ENCODE data around the gene LAMB3. TPM values are rescaled to one million over a fixed set of nuclear protein-coding genes. Genes with fewer than 3 reads are reported as not detected.

The LAMB3 gene
- total RNA-seq, 4 donors from 2014 or later = 74.2 to 165 (median 127) TPM

- no peak for TF ChIP-seq POLR2AphosphoS5 (IDR thresholded peaks at IDR 0.05)
- TF ChIP-seq POLR2A (IDR thresholded peaks at IDR 0.05) = no peak
- TF ChIP-seq, protein P1, sequence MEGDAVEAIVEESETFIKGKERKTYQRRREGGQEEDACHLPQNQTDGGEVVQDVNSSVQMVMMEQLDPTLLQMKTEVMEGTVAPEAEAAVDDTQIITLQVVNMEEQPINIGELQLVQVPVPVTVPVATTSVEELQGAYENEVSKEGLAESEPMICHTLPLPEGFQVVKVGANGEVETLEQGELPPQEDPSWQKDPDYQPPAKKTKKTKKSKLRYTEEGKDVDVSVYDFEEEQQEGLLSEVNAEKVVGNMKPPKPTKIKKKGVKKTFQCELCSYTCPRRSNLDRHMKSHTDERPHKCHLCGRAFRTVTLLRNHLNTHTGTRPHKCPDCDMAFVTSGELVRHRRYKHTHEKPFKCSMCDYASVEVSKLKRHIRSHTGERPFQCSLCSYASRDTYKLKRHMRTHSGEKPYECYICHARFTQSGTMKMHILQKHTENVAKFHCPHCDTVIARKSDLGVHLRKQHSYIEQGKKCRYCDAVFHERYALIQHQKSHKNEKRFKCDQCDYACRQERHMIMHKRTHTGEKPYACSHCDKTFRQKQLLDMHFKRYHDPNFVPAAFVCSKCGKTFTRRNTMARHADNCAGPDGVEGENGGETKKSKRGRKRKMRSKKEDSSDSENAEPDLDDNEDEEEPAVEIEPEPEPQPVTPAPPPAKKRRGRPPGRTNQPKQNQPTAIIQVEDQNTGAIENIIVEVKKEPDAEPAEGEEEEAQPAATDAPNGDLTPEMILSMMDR (IDR thresholded peaks at IDR 0.05) = no peak
- no peak for TF ChIP-seq EP300 (IDR thresholded peaks at IDR 0.05)
- Histone ChIP-seq H3K36me3 (no peaks in the 10 kb centered on the region), H3K27ac (no peak overlapping the region), H3K4me1 (peaks cover 15% of the 10 kb centered on the region), H3K9me3 (no peaks in the 10 kb centered on the region), H3K4me3 (no peak overlapping the region), H3K27me3 (no peaks in the 10 kb centered on the region)
- no peak for DNase-seq (ENCODE audit: low spot score in 2 of 2)
- 92% methylated on average over 5 of the region's 11 CpGs for WGBS
Observed at GRCh38 chr1:209618291-209618690, 33.9 kb downstream of the LAMB3 start.

DNA sequence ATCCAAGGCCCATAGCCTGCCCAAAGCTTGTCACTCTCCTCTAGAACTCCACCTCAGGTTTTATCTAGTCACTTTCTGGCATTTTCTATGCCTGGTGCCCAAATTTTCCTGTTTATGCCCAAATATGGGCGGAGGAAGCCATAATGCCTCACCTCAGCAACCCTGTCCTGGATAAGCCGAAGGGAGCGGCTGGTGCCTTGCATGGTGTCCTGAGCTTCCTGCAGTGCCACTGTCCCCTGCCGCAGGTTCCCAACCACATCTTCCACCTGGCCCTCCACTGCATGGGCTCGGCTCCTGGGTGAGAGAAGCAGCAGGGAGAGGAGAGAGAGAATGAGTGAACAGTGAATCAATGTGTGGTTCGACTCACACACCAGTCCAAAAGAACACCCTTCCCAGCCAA lies 34.5 kb downstream of the LAMB3 start:
- Histone ChIP-seq H3K4me1 (peaks cover 17% of the 10 kb centered on the region), H3K27ac (no peak overlapping the region), H3K27me3 (no peaks in the 10 kb centered on the region), H3K9me3 (no peaks in the 10 kb centered on the region), H3K4me3 (no peak overlapping the region), H3K36me3 (no peaks in the 10 kb centered on the region)
- WGBS = 93% methylated on average over 6 of the region's 6 CpGs
- no peak for DNase-seq (ENCODE audit: low spot score in 2 of 2)
- TF ChIP-seq POLR2A (IDR thresholded peaks at IDR 0.05) = no peak
- no peak for TF ChIP-seq POLR2AphosphoS5 (IDR thresholded peaks at IDR 0.05)
- no peak for TF ChIP-seq EP300 (IDR thresholded peaks at IDR 0.05)
- TF ChIP-seq, protein P1 (IDR thresholded peaks at IDR 0.05) = no peak

GRCh38 chr1:209617047-209617673 lies 35.1 kb downstream of the LAMB3 start:
- no peak overlapping the region for H3K27ac ChIP-seq
- H3K9me3 ChIP-seq = no peaks in the 10 kb centered on the region
- H3K4me3 ChIP-seq = no peak overlapping the region
- no peak for DNase-seq (ENCODE audit: low spot score in 2 of 2)
- TF ChIP-seq, protein P1 (IDR thresholded peaks at IDR 0.05) = no peak
- no peak for TF ChIP-seq POLR2AphosphoS5 (IDR thresholded peaks at IDR 0.05)
- 91% methylated on average over 10 of the region's 10 CpGs for WGBS
- no peaks in the 10 kb centered on the region for H3K27me3 ChIP-seq
- peaks cover 17% of the 10 kb centered on the region for H3K4me1 ChIP-seq
- H3K36me3 ChIP-seq = no peaks in the 10 kb centered on the region

DNA sequence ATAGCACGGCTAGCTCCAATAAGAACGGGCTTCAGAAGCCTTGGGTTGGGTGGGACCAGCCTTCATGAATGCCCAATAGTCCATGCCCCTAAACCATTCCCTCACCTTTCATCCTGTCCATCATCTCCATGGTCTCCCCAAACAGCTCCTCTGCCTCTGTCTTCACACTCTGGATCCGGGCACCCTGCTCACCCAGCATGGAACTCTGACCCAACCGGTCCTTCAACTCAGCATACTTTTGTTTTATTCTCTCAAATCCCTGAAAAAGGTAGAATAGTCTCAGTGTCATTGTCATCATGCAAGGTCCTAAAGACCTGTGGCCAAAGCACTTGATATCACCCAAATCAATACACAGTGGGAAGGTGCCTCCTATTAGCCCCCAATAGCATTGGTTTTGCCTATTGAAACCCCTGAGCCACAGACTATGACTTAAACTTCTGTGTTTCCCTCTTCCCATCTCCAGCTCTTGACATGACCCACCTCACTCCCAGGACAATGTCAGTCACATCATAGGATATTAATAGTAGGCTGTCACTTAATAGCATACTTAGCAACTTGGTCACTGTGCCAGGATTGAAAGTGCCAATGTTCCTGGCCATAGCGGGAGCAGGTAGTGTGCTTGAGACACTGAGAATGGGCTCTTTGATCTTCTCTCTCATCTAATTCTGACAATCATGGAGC lies 35.7 kb downstream of the LAMB3 start:
- Histone ChIP-seq H3K27me3 (no peaks in the 10 kb centered on the region), H3K27ac (no peak overlapping the region), H3K4me3 (no peak overlapping the region), H3K4me1 (peaks cover 14% of the 10 kb centered on the region), H3K36me3 (no peaks in the 10 kb centered on the region), H3K9me3 (no peaks in the 10 kb centered on the region)
- no peak for TF ChIP-seq POLR2A (IDR thresholded peaks at IDR 0.05)
- TF ChIP-seq POLR2AphosphoS5 (IDR thresholded peaks at IDR 0.05) = no peak
- TF ChIP-seq EP300 (IDR thresholded peaks at IDR 0.05) = no peak
- no peak for DNase-seq (ENCODE audit: low spot score in 2 of 2)
- WGBS = 88% methylated on average over 5 of the region's 5 CpGs

- Histone ChIP-seq H3K9me3 (no peaks in the 10 kb centered on the region), H3K36me3 (no peaks in the 10 kb centered on the region), H3K27me3 (no peaks in the 10 kb centered on the region), H3K27ac (no peak overlapping the region), H3K4me1 (peaks cover 3% of the 10 kb centered on the region), H3K4me3 (no peak overlapping the region)
- DNase-seq (ENCODE audit: low spot score in 2 of 2) = no peak
- WGBS = 95% methylated on average over 5 of the region's 5 CpGs
- TF ChIP-seq, protein P1 (IDR thresholded peaks at IDR 0.05) = no peak
- TF ChIP-seq POLR2A (IDR thresholded peaks at IDR 0.05) (no peak), EP300 (IDR thresholded peaks at IDR 0.05) (no peak), POLR2AphosphoS5 (IDR thresholded peaks at IDR 0.05) (no peak)
Observed at GRCh38 chr1:209614906-209615305, 37.3 kb downstream of the LAMB3 start.
